Prostate gland (tissue), 2 donors: ENCODE results near the gene DCTN2. TPM values are rescaled to one million over a fixed set of nuclear protein-coding genes. Genes with fewer than 3 reads are reported as not detected.
"Not testable (repeated sequence)": the region's sequence is repeated elsewhere in the genome, so short reads cannot be mapped to it uniquely, and the experiment has no call there.

Source experiments
- DNase-seq: peaks from one replicate; pipeline ENCODE4 v3.0.0-alpha.2; 2019; ENCODE audit warnings: low spot score
- H3K27ac ChIP-seq, 2 donors: fragments of 200-600 bp; sonication (generic); 2 replicates each; pipeline ENCODE4 v1.5.1; 2017 to 2019
- H3K27me3 ChIP-seq: fragments of 200-600 bp; sonication (generic); replicated peaks from 2 replicates; pipeline ENCODE4 v1.5.1; 2019; ENCODE audit not compliant: insufficient read depth
- H3K36me3 ChIP-seq, 2 donors: fragments of 200-600 bp; sonication (generic); 1 replicate in 1 of 2; 2 replicates in 1 of 2; pipeline versions ENCODE4 v1.5.1 to v1.8.1; 2017 to 2019
- H3K4me1 ChIP-seq: fragments of 200-600 bp; sonication (generic); replicated peaks from 2 replicates; pipeline ENCODE4 v1.5.1; 2019
- H3K4me3 ChIP-seq, 2 donors: fragments of 200-600 bp; sonication (generic); 2 replicates each; pipeline ENCODE4 v1.5.1; 2017 to 2019
- H3K9me3 ChIP-seq: fragments of 200-600 bp; sonication (generic); 2 replicates; pipeline ENCODE4 v1.5.1; 2017
- CTCF ChIP-seq, 4 experiments: fragments of 200-600 bp in 2 of 4; fragments of 450-650 bp in 2 of 4; sonication (generic) in 2 of 4; IDR thresholded peaks; 1 replicate in 3 of 4; 2 replicates in 1 of 4; pipeline ENCODE4 v1.5.1; 2016 to 2019; ENCODE audit warnings: antibody characterized with exemption in 4 of 4, mild to moderate bottlenecking in 2 of 4, moderate library complexity in 2 of 4
- POLR2A ChIP-seq: fragments of 450-650 bp; IDR thresholded peaks from one replicate; pipeline ENCODE4 v1.6.1; 2016; ENCODE audit warnings: antibody characterized with exemption, mild to moderate bottlenecking
- POLR2AphosphoS5 ChIP-seq: sonication (generic); formaldehyde crosslinking; IDR thresholded peaks from one replicate; pipeline ENCODE4 v1.6.1; 2017; ENCODE audit warnings: antibody characterized with exemption
- WGBS: methylation state at CpG from one replicate; pipeline ENCODE4 v1.1.5; 2018; 5-methylcytosine and 5-hydroxymethylcytosine counted together
- intact Hi-C: fragments of 100-400 bp; cut with DNase I; formaldehyde crosslinking; loops from one replicate; pipeline ENCODE4 v1.14.2; 2022
- total RNA-seq, 2 donors: library from RNA; depleted of rRNA; stranded (reverse); fragments of >200 nt; gene quantifications; one replicate each; pipeline ENCODE4 v1.1.0, GENCODE V29; 2016

Gene DCTN2
- total RNA-seq, 2 donors from 2014 or later, result 131 to 157 TPM

GRCh38 chr12:57515408-57515933 lies 31.5 kb downstream of the DCTN2 start:
- Histone ChIP-seq H3K27me3 (no peaks in the 10 kb centered on the region), H3K36me3 (peaks cover 3% of the 10 kb centered on the region in 2 donors), H3K27ac (peak overlapping the region; percentile 32 to 99), H3K4me1 (peaks cover 5% of the 10 kb centered on the region), H3K9me3 (no peaks in the 10 kb centered on the region), H3K4me3 (no peak overlapping the region)
- 43% methylated on average over 3 of the region's 3 CpGs for WGBS
- no peak for TF ChIP-seq CTCF (IDR thresholded peaks at IDR 0.05)
- TF ChIP-seq POLR2AphosphoS5, result no peak
- TF ChIP-seq POLR2A, result no peak
- DNase-seq, result no peak
- intact Hi-C loops, result no loop called here

- intact Hi-C loops, result no loop called here
- H3K9me3 ChIP-seq, result no peaks in the 10 kb centered on the region
- no peaks in the 10 kb centered on the region for H3K27me3 ChIP-seq
- peak overlapping the region; percentile 32 to 99 for H3K27ac ChIP-seq
- peaks cover 3% of the 10 kb centered on the region in 2 donors for H3K36me3 ChIP-seq
- TF ChIP-seq POLR2A (no peak), POLR2AphosphoS5 (peak; percentile 63)
- no peak overlapping the region for H3K4me3 ChIP-seq
- DNase-seq, result no peak
- 87% methylated on average over 9 of the region's 9 CpGs for WGBS
- peaks cover 5% of the 10 kb centered on the region for H3K4me1 ChIP-seq
These were observed 32.1 kb downstream of the DCTN2 start for GRCh38 chr12:57514720-57515407.

- H3K4me1 ChIP-seq, H3K27me3 ChIP-seq, intact Hi-C loops, DNase-seq, H3K9me3 ChIP-seq, H3K4me3 ChIP-seq, H3K36me3 ChIP-seq: not testable (repeated sequence)
- WGBS, result 89% methylated on average over 9 of the region's 9 CpGs
- H3K27ac ChIP-seq, result peak overlapping the region in 1 of 2 donors; percentile 99
These were observed 32.7 kb downstream of the DCTN2 start for GRCh38 chr12:57514246-57514645.

GRCh38 chr12:57513677-57514076 lies 33.3 kb downstream of the DCTN2 start:
- DNase-seq, H3K27ac ChIP-seq, intact Hi-C loops, H3K9me3 ChIP-seq, H3K27me3 ChIP-seq, H3K4me1 ChIP-seq, H3K36me3 ChIP-seq, H3K4me3 ChIP-seq: not testable (repeated sequence)
- WGBS, result over 99% methylated on average over 6 of the region's 6 CpGs

GRCh38 chr12:57513266-57513665 lies 33.7 kb downstream of the DCTN2 start:
- H3K36me3 ChIP-seq, result peaks cover 3% of the 10 kb centered on the region in 2 donors
- H3K4me3 ChIP-seq, result no peak overlapping the region

GRCh38 chr12:57512665-57513064 lies 34.3 kb downstream of the DCTN2 start:
- TF ChIP-seq POLR2A, result no peak
- Histone ChIP-seq H3K9me3 (no peaks in the 10 kb centered on the region), H3K27me3 (no peaks in the 10 kb centered on the region), H3K4me1 (peaks cover 5% of the 10 kb centered on the region), H3K4me3 (no peak overlapping the region), H3K36me3 (peaks cover 3% of the 10 kb centered on the region in 2 donors), H3K27ac (no peak overlapping the region)
- WGBS, result 91% methylated on average over 6 of the region's 6 CpGs
- no peak for DNase-seq
- intact Hi-C loops, result no loop called here

More at GRCh38 chr12:57513266-57513665, 33.7 kb downstream of the DCTN2 start:
- no peak for TF ChIP-seq POLR2A
- no peak for TF ChIP-seq POLR2AphosphoS5
- no peak for TF ChIP-seq CTCF (IDR thresholded peaks at IDR 0.05)
- DNase-seq, result no peak
- intact Hi-C loops, result no loop called here
- 100% methylated on average over 5 of the region's 5 CpGs for WGBS
- Histone ChIP-seq H3K27me3 (no peaks in the 10 kb centered on the region), H3K27ac (no peak overlapping the region), H3K4me1 (peaks cover 5% of the 10 kb centered on the region), H3K9me3 (no peaks in the 10 kb centered on the region)
